Smooth muscle cell (in vitro differentiated cells): ENCODE data around the gene PALLD. TPM values are rescaled to one million over a fixed set of nuclear protein-coding genes. Genes with fewer than 3 reads are reported as not detected.
A peak's percentile ranks its signal among the peaks of the same experiment; 100 is the strongest.

ENCODE experiments used
- DNase-seq: peaks from one replicate; lab custom pipeline; 2025; ENCODE audit not compliant: unreplicated experiment; lab: John Stamatoyannopoulos, UW
- H2AFZ ChIP-seq: fragments of 200-600 bp; sonication (generic); 2 replicates; pipeline ENCODE4 v1.6.0; 2016; ENCODE audit warnings: antibody characterized with exemption, low read depth, mild to moderate bottlenecking
- H3F3A ChIP-seq: fragments of 200-600 bp; sonication (generic); 2 replicates; pipeline ENCODE4 v1.6.0; 2017; ENCODE audit warnings: antibody characterized with exemption, low read depth
- H3K27ac ChIP-seq: fragments of 200-600 bp; sonication (generic); 2 replicates; pipeline ENCODE4 v1.5.1; 2016; ENCODE audit warnings: low read depth, mild to moderate bottlenecking
- H3K27me3 ChIP-seq: fragments of 200-600 bp; sonication (generic); 2 replicates; pipeline ENCODE4 v1.6.1; 2016; ENCODE audit warnings: low read depth, mild to moderate bottlenecking
- H3K36me3 ChIP-seq: fragments of 200-600 bp; sonication (generic); 2 replicates; pipeline ENCODE4 v1.5.1; 2016; ENCODE audit warnings: low read depth
- H3K4me1 ChIP-seq: fragments of 200-600 bp; sonication (generic); 2 replicates; pipeline ENCODE4 v1.5.1; 2016; ENCODE audit warnings: low read depth
- H3K4me2 ChIP-seq: fragments of 200-600 bp; sonication (generic); 2 replicates; pipeline ENCODE4 v1.6.0; 2016; ENCODE audit warnings: mild to moderate bottlenecking
- H3K4me3 ChIP-seq: fragments of 200-600 bp; sonication (generic); 2 replicates; pipeline ENCODE4 v1.5.1; 2016; ENCODE audit warnings: mild to moderate bottlenecking
- H3K79me2 ChIP-seq: fragments of 200-600 bp; sonication (generic); 2 replicates; pipeline ENCODE4 v1.6.0; 2016; ENCODE audit warnings: low read depth, mild to moderate bottlenecking
- H3K9ac ChIP-seq: fragments of 200-600 bp; sonication (generic); 2 replicates; pipeline ENCODE4 v1.6.0; 2016; ENCODE audit warnings: low read depth
- H3K9me3 ChIP-seq: fragments of 200-600 bp; sonication (generic); replicated peaks from 2 replicates; pipeline ENCODE4 v1.5.1; 2016; ENCODE audit warnings: low read depth
- H4K20me1 ChIP-seq: fragments of 200-600 bp; sonication (generic); 2 replicates; pipeline ENCODE4 v1.6.0; 2016; ENCODE audit warnings: low read depth
- CTCF ChIP-seq: fragments of 200-600 bp; sonication (generic); IDR thresholded peaks from 2 replicates; pipeline ENCODE4 v1.5.1; 2017; ENCODE audit warnings: borderline replicate concordance, mild to moderate bottlenecking, antibody characterized with exemption; ENCODE audit not compliant: insufficient read depth, poor library complexity, severe bottlenecking
- WGBS: methylation state at CpG from one replicate; pipeline ENCODE4 v1.1.7; 2016; ENCODE audit warnings: low lambda C conversion rate; 5-methylcytosine and 5-hydroxymethylcytosine counted together
- polyA plus RNA-seq: library from polyadenylated mRNA; unstranded; fragments of >200 nt; fragmentation: Nextera tagmentation; extraction: Ambion mirVana; gene quantifications from 2 replicates; pipeline ENCODE4 v1.2.1, GENCODE V29; 2016
- total RNA-seq: library from RNA; depleted of rRNA; stranded (reverse); fragments of >200 nt; gene quantifications from 2 replicates; pipeline ENCODE4 v1.2.3, GENCODE V29; 2014

PALLD gene
- total and polyA plus RNA-seq, 2 experiments from 2014 or later, result 354 to 415 TPM

DNA sequence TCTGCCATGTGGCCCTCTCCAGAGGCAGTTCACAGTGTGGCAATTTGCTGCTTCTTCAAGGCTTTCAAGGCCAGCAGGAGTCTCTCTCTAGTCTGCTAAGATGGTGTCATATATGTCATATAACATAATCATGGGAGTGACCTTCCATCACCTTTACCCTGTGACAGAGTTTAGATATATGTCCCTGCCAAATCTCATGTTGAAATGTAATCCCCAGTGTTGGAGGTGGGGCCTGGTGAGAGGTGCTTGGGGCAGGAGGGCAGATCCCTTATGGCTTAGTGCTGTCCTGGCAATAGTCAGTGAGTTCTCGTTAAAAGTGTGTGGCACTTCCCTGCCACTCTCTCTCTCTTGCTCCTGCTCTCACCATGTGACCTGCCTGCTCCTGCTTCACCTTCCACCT lies 252.0 kb downstream of the PALLD start:
- Histone ChIP-seq H3F3A (peaks cover 24% of the 10 kb centered on the region), H3K79me2 (peaks cover 79% of the 10 kb centered on the region), H3K9ac (no peak overlapping the region), H2AFZ (no peak overlapping the region), H3K4me2 (no peak overlapping the region), H3K4me3 (no peak overlapping the region), H3K4me1 (peaks cover 15% of the 10 kb centered on the region), H3K27me3 (no peaks in the 10 kb centered on the region), H3K36me3 (no peaks in the 10 kb centered on the region), H3K9me3 (no peaks in the 10 kb centered on the region), H3K27ac (peak overlapping the region; percentile 41), H4K20me1 (no peaks in the 10 kb centered on the region)
- no peak for TF ChIP-seq CTCF
- DNase-seq, result no peak
- 100% methylated on average over 1 of the region's 1 CpG for WGBS

DNA sequence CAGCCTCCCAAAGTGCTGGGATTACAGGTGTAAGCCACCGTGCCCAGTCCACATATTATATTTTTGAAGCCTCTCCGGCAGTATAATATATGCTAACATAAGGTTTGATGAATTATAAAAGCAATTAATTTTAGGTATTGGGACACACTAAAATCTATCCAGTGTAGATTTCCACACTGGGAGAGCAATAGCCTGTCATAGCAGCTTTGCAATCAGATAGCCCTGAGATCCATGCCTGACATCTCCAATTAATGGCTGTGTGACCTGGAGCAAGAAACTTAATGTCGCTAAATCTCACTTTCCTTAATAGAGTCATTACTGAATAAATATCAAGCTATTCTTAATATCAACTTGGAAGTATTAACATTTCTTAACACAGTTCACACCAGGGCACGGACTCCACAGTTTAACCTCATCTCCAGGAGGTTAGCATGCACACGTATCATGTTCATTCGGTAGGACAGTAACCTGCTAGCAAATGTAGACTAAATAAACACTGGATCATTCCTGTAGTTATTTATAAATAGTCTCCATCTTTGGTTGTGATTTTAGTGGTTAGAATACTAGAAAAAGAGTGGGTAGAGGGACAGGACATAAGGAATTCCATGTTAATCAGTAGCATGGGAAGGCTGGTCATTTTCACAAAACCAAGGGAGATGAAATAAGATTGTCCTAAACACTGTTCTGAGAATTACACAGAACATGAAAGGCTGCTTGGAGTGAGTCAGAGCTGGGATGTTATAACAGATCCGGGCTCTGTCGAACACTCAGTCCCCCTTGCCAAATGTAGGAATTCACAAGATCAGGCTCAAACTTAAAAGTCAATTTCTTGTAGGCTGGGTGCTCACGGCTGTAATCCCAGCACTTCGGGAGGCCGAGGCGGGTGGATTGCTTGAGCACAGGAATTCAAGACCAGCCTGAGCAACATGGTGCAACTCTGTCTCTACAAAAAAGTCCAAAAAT lies 254.7 kb downstream of the PALLD start:
- Histone ChIP-seq H3K4me2 (peak overlapping the region; percentile 60), H3K9me3 (no peaks in the 10 kb centered on the region), H2AFZ (no peak overlapping the region), H3K4me3 (no peak overlapping the region), H3K36me3 (no peaks in the 10 kb centered on the region), H4K20me1 (no peaks in the 10 kb centered on the region), H3K9ac (peak overlapping the region; percentile 48), H3F3A (peaks cover 28% of the 10 kb centered on the region), H3K27ac (peak overlapping the region; percentile 87), H3K79me2 (peaks cover 64% of the 10 kb centered on the region), H3K4me1 (peaks cover 11% of the 10 kb centered on the region), H3K27me3 (no peaks in the 10 kb centered on the region)
- no peak for TF ChIP-seq CTCF
- DNase-seq, result no peak
- WGBS, result 30% methylated on average over 12 of the region's 12 CpGs

- WGBS, result 74% methylated on average over 8 of the region's 8 CpGs
- peak overlapping the region; percentile 37 for H3K4me2 ChIP-seq
- peaks cover 43% of the 10 kb centered on the region for H3F3A ChIP-seq
- H3K36me3 ChIP-seq, result peaks cover 4% of the 10 kb centered on the region
- peaks cover 47% of the 10 kb centered on the region for H3K79me2 ChIP-seq
- no peak for DNase-seq
- H3K4me3 ChIP-seq, result no peak overlapping the region
- no peak overlapping the region for H2AFZ ChIP-seq
- TF ChIP-seq CTCF, result no peak
- no peak overlapping the region for H3K9ac ChIP-seq
- peaks cover 16% of the 10 kb centered on the region for H3K4me1 ChIP-seq
- H3K9me3 ChIP-seq, result no peaks in the 10 kb centered on the region
- no peaks in the 10 kb centered on the region for H3K27me3 ChIP-seq
- no peaks in the 10 kb centered on the region for H4K20me1 ChIP-seq
- H3K27ac ChIP-seq, result peak overlapping the region; percentile 87
Observed at GRCh38 chr4:168755598-168756477, 259.0 kb downstream of the PALLD start.
